Retinal pigment epithelial cell (primary cell): ENCODE data around the gene C20orf173.

ENCODE experiments used
- DNase-seq: peaks from one replicate; pipeline ENCODE4 v3.0.0-alpha.2; 2010; ENCODE audit warnings: low read depth
- H3K4me3 ChIP-seq: 2 replicates; pipeline ENCODE4 v1.5.1; 2011; ENCODE audit warnings: mild to moderate bottlenecking, low read length, control low read depth, moderate library complexity
- CTCF ChIP-seq: conservative IDR thresholded peaks from 2 replicates; pipeline ENCODE4 v1.5.1; 2011; ENCODE audit warnings: low read depth, low read length, control low read depth, inconsistent platforms

Gene C20orf173

GRCh38 chr20:35502352-35502751, 27.1 kb downstream of the C20orf173 start:
- TF ChIP-seq CTCF, result no peak
- no peak for DNase-seq
- H3K4me3 ChIP-seq, result no peak overlapping the region

- no peak overlapping the region for H3K4me3 ChIP-seq
- TF ChIP-seq CTCF, result no peak
- no peak for DNase-seq
Observed at GRCh38 chr20:35499271-35499670, 30.2 kb downstream of the C20orf173 start.

- no peak for DNase-seq
- no peak for TF ChIP-seq CTCF
- H3K4me3 ChIP-seq, result no peak overlapping the region
Observed at GRCh38 chr20:35497780-35498189, 31.7 kb downstream of the C20orf173 start.

GRCh38 chr20:35497320-35497719, 32.1 kb downstream of the C20orf173 start:
- no peak overlapping the region for H3K4me3 ChIP-seq
- no peak for DNase-seq
- no peak for TF ChIP-seq CTCF

GRCh38 chr20:35496481-35496880, 33.0 kb downstream of the C20orf173 start:
- DNase-seq, result no peak
- TF ChIP-seq CTCF, result no peak

GRCh38 chr20:35492352-35492751, 37.1 kb downstream of the C20orf173 start:
- no peak for DNase-seq
- no peak for TF ChIP-seq CTCF
- H3K4me3 ChIP-seq, result no peak overlapping the region

More at GRCh38 chr20:35496481-35496880, 33.0 kb downstream of the C20orf173 start:
- H3K4me3 ChIP-seq, result no peak overlapping the region

- H3K4me3 ChIP-seq, result no peak overlapping the region
- no peak for DNase-seq
- no peak for TF ChIP-seq CTCF
Observed at GRCh38 chr20:35491823-35492222, 37.6 kb downstream of the C20orf173 start.
